Fibroblast of lung (primary cell): ENCODE data around the gene TBL1XR1. TPM values are rescaled to one million over a fixed set of nuclear protein-coding genes. Genes with fewer than 3 reads are reported as not detected.

Experiments used
- DNase-seq, 2 donors: peaks; one replicate each; pipeline versions ENCODE4 v3.0.0 to v3.0.0-alpha.2; 2010; ENCODE audit warnings: low read depth in 2 of 2
- H2AFZ ChIP-seq: 2 replicates; pipeline ENCODE4 v1.5.1; 2012; ENCODE audit warnings: low read length, control low read depth, inconsistent platforms
- H3K27ac ChIP-seq: 2 replicates; pipeline ENCODE4 v1.5.1; 2011; ENCODE audit warnings: low read length, control low read depth; ENCODE audit not compliant: insufficient read depth
- H3K27me3 ChIP-seq: 2 replicates; pipeline ENCODE4 v1.5.1; 2011; ENCODE audit warnings: mild to moderate bottlenecking, low read length; ENCODE audit not compliant: control insufficient read depth, insufficient read depth
- H3K36me3 ChIP-seq: 2 replicates; pipeline ENCODE4 v1.5.1; 2011; ENCODE audit warnings: low read length; ENCODE audit not compliant: control insufficient read depth, insufficient read depth
- H3K4me1 ChIP-seq: 2 replicates; pipeline ENCODE4 v1.5.1; 2011; ENCODE audit warnings: low read length; ENCODE audit not compliant: control insufficient read depth, insufficient read depth; ENCODE audit errors: extremely low read depth
- H3K4me2 ChIP-seq: 2 replicates; pipeline ENCODE4 v1.5.1; 2011; ENCODE audit warnings: low read length, control low read depth; ENCODE audit not compliant: insufficient read depth; ENCODE audit errors: extremely low read depth
- H3K4me3 ChIP-seq, 4 experiments: fragments of 200-600 bp in 1 of 4; sonication (generic) in 1 of 4; replicated peaks in 1 of 4; 2 replicates each; pipeline ENCODE4 v1.5.1; 2011 to 2016; ENCODE audit warnings: low read length in 4 of 4, low read depth in 3 of 4, mild to moderate bottlenecking in 3 of 4, control low read depth in 2 of 4, inconsistent platforms in 1 of 4, mixed read lengths in 1 of 4; ENCODE audit not compliant: insufficient read depth in 1 of 4; ENCODE audit errors: control extremely low read depth in 1 of 4
- H3K79me2 ChIP-seq: 2 replicates; pipeline ENCODE4 v1.5.1; 2012; ENCODE audit warnings: mild to moderate bottlenecking, low read length, inconsistent platforms; ENCODE audit not compliant: control insufficient read depth, insufficient read depth
- H3K9ac ChIP-seq: 2 replicates; pipeline ENCODE4 v1.5.1; 2011; ENCODE audit warnings: mild to moderate bottlenecking, low read length, control low read depth; ENCODE audit not compliant: insufficient read depth
- H3K9me3 ChIP-seq: 2 replicates; pipeline ENCODE4 v1.5.1; 2012; ENCODE audit warnings: low read depth, low read length; ENCODE audit not compliant: control insufficient read depth, insufficient read depth
- H4K20me1 ChIP-seq: 2 replicates; pipeline ENCODE4 v1.5.1; 2011; ENCODE audit warnings: low read length; ENCODE audit not compliant: control insufficient read depth, insufficient read depth; ENCODE audit errors: extremely low read depth
- CTCF ChIP-seq, 2 donors: IDR thresholded peaks in 1 of 2; conservative IDR thresholded peaks in 1 of 2; 1 replicate in 1 of 2; 2 replicates in 1 of 2; pipeline ENCODE4 v1.5.1; 2011 to 2012; ENCODE audit warnings: low read length in 2 of 2, control low read depth in 1 of 2, inconsistent platforms in 1 of 2, low read depth in 1 of 2, mild to moderate bottlenecking in 1 of 2
- EZH2 ChIP-seq: IDR thresholded peaks from 2 replicates; pipeline ENCODE4 v1.5.1; 2012; ENCODE audit warnings: low read length, control low read depth, mild to moderate bottlenecking; ENCODE audit errors: missing control alignments
- polyA plus RNA-seq, 2 donors: library from polyadenylated mRNA; depleted of rRNA in 1 of 2; stranded (reverse) in 1 of 2; unstranded in 1 of 2; fragments of >200 nt; gene quantifications; 2 replicates each; pipeline ENCODE4 v1.2.1, GENCODE V29; 2011 to 2012; ENCODE audit warnings: missing spikeins in 1 of 2
- total RNA-seq: library from RNA; depleted of rRNA; stranded (reverse); fragments of >200 nt; gene quantifications from 2 replicates; pipeline ENCODE4 v1.2.1, GENCODE V29; 2014

The TBL1XR1 gene
- total and polyA plus RNA-seq, 2 donors (not counting 1 experiment from before 2014, with no cell fraction given) = 115 to 369 TPM

DNA sequence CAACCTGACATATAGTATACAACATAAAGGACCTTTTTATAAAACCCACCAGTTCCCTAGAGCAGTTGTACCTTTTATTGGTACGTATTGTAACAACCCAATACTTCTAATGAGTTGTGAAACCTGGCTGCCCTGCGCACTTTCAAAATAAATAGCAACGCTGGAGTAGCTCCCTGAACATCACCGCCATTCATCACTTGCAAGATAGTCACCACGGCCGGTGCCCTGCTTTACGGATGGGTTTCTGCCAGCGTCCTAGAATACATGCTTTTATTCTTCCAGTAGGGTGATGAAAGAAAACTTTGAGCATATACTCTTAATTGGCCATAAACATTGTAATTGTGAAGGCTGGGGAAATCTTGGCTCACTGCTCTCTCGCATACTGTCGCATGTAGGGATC lies 220.7 kb downstream of the TBL1XR1 start:
- Histone ChIP-seq H3K4me1 (no peaks in the 10 kb centered on the region), H3K4me3 (no peak overlapping the region), H3K4me2 (no peak overlapping the region), H3K27ac (no peak overlapping the region), H3K9me3 (no peaks in the 10 kb centered on the region), H4K20me1 (no peaks in the 10 kb centered on the region), H3K9ac (no peak overlapping the region), H3K79me2 (no peaks in the 10 kb centered on the region), H2AFZ (no peak overlapping the region), H3K27me3 (no peaks in the 10 kb centered on the region), H3K36me3 (no peaks in the 10 kb centered on the region)
- TF ChIP-seq CTCF (conservative IDR thresholded peaks at IDR 0.05 in 1 of 2, IDR thresholded peaks at IDR 0.05 in 1 of 2; ENCODE audit: low read depth in 1 of 2, low read length in 2 of 2) = no peak
- TF ChIP-seq EZH2 = no peak
- no peak for DNase-seq

- Histone ChIP-seq H3K4me3 (no peak overlapping the region), H3K27ac (no peak overlapping the region), H3K27me3 (no peaks in the 10 kb centered on the region), H3K9me3 (no peaks in the 10 kb centered on the region), H4K20me1 (no peaks in the 10 kb centered on the region), H3K79me2 (no peaks in the 10 kb centered on the region), H3K4me2 (no peak overlapping the region), H2AFZ (no peak overlapping the region), H3K9ac (no peak overlapping the region), H3K36me3 (no peaks in the 10 kb centered on the region), H3K4me1 (no peaks in the 10 kb centered on the region)
- DNase-seq = no peak
- TF ChIP-seq CTCF (conservative IDR thresholded peaks at IDR 0.05 in 1 of 2, IDR thresholded peaks at IDR 0.05 in 1 of 2; ENCODE audit: low read depth in 1 of 2, low read length in 2 of 2) (no peak), EZH2 (no peak)
These were observed 223.0 kb downstream of the TBL1XR1 start for GRCh38 chr3:176974279-176974678.

GRCh38 chr3:176971613-176972174 lies 225.6 kb downstream of the TBL1XR1 start:
- H3K36me3 ChIP-seq = no peaks in the 10 kb centered on the region
- H3K9ac ChIP-seq = no peak overlapping the region
- no peak for DNase-seq
- H3K27ac ChIP-seq = no peak overlapping the region
- H2AFZ ChIP-seq = no peak overlapping the region
- H3K79me2 ChIP-seq = no peaks in the 10 kb centered on the region
- H3K4me2 ChIP-seq = no peak overlapping the region
- TF ChIP-seq EZH2 = no peak
- TF ChIP-seq CTCF (conservative IDR thresholded peaks at IDR 0.05 in 1 of 2, IDR thresholded peaks at IDR 0.05 in 1 of 2; ENCODE audit: low read depth in 1 of 2, low read length in 2 of 2) = no peak
- H4K20me1 ChIP-seq = no peaks in the 10 kb centered on the region
- no peaks in the 10 kb centered on the region for H3K4me1 ChIP-seq
- no peaks in the 10 kb centered on the region for H3K27me3 ChIP-seq
- no peak overlapping the region for H3K4me3 ChIP-seq
- no peaks in the 10 kb centered on the region for H3K9me3 ChIP-seq
